ENCODE results near the gene GFI1.

DNA sequence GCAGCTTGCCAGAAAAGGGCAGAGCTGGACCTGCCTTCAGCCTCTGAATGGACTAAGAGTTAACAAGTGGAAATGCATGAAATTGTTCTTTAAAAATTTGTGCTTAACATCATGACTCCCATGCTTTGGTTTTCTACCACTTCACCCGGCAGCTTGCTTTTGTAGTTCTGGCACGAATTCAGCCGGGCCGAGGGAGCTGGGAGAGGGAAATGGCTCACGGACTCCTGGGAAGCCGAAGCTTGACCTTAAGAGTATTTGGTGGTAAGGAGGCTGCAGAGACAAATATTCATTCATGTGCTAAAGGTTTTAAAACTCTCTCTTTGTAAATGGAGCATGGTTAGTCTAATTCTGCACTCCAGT, 17.2 kb upstream of the GFI1 start:
- TF ChIP-seq POLR2A (IDR thresholded peaks at IDR 0.05; ENCODE audit: extremely low read depth, insufficient read length) = no peak
- TF ChIP-seq, protein P1, sequence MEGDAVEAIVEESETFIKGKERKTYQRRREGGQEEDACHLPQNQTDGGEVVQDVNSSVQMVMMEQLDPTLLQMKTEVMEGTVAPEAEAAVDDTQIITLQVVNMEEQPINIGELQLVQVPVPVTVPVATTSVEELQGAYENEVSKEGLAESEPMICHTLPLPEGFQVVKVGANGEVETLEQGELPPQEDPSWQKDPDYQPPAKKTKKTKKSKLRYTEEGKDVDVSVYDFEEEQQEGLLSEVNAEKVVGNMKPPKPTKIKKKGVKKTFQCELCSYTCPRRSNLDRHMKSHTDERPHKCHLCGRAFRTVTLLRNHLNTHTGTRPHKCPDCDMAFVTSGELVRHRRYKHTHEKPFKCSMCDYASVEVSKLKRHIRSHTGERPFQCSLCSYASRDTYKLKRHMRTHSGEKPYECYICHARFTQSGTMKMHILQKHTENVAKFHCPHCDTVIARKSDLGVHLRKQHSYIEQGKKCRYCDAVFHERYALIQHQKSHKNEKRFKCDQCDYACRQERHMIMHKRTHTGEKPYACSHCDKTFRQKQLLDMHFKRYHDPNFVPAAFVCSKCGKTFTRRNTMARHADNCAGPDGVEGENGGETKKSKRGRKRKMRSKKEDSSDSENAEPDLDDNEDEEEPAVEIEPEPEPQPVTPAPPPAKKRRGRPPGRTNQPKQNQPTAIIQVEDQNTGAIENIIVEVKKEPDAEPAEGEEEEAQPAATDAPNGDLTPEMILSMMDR (IDR thresholded peaks at IDR 0.05; ENCODE audit: low read depth, low read length) = no peak
- TF ChIP-seq, protein P2, sequence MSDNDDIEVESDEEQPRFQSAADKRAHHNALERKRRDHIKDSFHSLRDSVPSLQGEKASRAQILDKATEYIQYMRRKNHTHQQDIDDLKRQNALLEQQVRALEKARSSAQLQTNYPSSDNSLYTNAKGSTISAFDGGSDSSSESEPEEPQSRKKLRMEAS (IDR thresholded peaks at IDR 0.05; ENCODE audit: low read depth, low read length) = no peak
